Skeletal muscle satellite cell (primary cell): Measurements from ENCODE around the gene LYRM4.

Experiments
- H3K27me3 ChIP-seq: 2 replicates; pipeline ENCODE4 v1.7.0; 2013; ENCODE audit warnings: low read length; ENCODE audit not compliant: control insufficient read depth, insufficient read depth
- H3K36me3 ChIP-seq: 2 replicates; pipeline ENCODE4 v1.7.0; 2013; ENCODE audit warnings: mild to moderate bottlenecking, control low read depth, low read length; ENCODE audit not compliant: insufficient read depth
- H3K4me1 ChIP-seq: 2 replicates; pipeline ENCODE4 v1.7.0; 2013; ENCODE audit warnings: low read length; ENCODE audit not compliant: control insufficient read depth, insufficient read depth
- H3K4me2 ChIP-seq: 2 replicates; pipeline ENCODE4 v1.7.0; 2013; ENCODE audit warnings: mild to moderate bottlenecking, low read length
- H3K4me3 ChIP-seq: 2 replicates; pipeline ENCODE4 v1.7.0; 2013; ENCODE audit warnings: low read length
- H3K9ac ChIP-seq: 2 replicates; pipeline ENCODE4 v1.7.0; 2013; ENCODE audit warnings: mild to moderate bottlenecking, low read depth, low read length, moderate library complexity
- H3K9me3 ChIP-seq: replicated peaks from 2 replicates; pipeline ENCODE4 v1.7.0; 2013; ENCODE audit warnings: mild to moderate bottlenecking, control low read depth, low read length

The LYRM4 gene

GRCh38 chr6:5237805-5238204 lies 22.9 kb downstream of the LYRM4 start:
- Histone ChIP-seq H3K9ac (no peak overlapping the region), H3K4me1 (no peaks in the 10 kb centered on the region)

GRCh38 chr6:5235830-5236229 lies 24.9 kb downstream of the LYRM4 start:
- Histone ChIP-seq H3K4me2 (no peak overlapping the region), H3K4me3 (no peak overlapping the region), H3K9ac (no peak overlapping the region), H3K4me1 (peaks cover 5% of the 10 kb centered on the region), H3K36me3 (peaks cover 8% of the 10 kb centered on the region), H3K9me3 (no peaks in the 10 kb centered on the region), H3K27me3 (no peaks in the 10 kb centered on the region)

More at GRCh38 chr6:5237805-5238204, 22.9 kb downstream of the LYRM4 start:
- Histone ChIP-seq H3K4me3 (no peak overlapping the region), H3K4me2 (no peak overlapping the region), H3K27me3 (no peaks in the 10 kb centered on the region), H3K9me3 (no peaks in the 10 kb centered on the region), H3K36me3 (peaks cover 8% of the 10 kb centered on the region)

- H3K4me3 ChIP-seq = no peak overlapping the region
- H3K27me3 ChIP-seq = no peaks in the 10 kb centered on the region
- no peak overlapping the region for H3K4me2 ChIP-seq
- no peaks in the 10 kb centered on the region for H3K9me3 ChIP-seq
- peaks cover 8% of the 10 kb centered on the region for H3K36me3 ChIP-seq
- H3K4me1 ChIP-seq = peaks cover 15% of the 10 kb centered on the region
- no peak overlapping the region for H3K9ac ChIP-seq
Observed at GRCh38 chr6:5234874-5235273, 25.9 kb downstream of the LYRM4 start.

- H3K4me1 ChIP-seq = peaks cover 22% of the 10 kb centered on the region
- H3K4me3 ChIP-seq = no peak overlapping the region
- H3K36me3 ChIP-seq = peaks cover 4% of the 10 kb centered on the region
- no peak overlapping the region for H3K9ac ChIP-seq
- no peak overlapping the region for H3K4me2 ChIP-seq
- H3K27me3 ChIP-seq = no peaks in the 10 kb centered on the region
- H3K9me3 ChIP-seq = no peaks in the 10 kb centered on the region
Observed at GRCh38 chr6:5231289-5231688, 29.5 kb downstream of the LYRM4 start.

- no peak overlapping the region for H3K4me3 ChIP-seq
- H3K4me2 ChIP-seq = peak overlapping the region; percentile 45
- H3K36me3 ChIP-seq = peaks cover 4% of the 10 kb centered on the region
- H3K4me1 ChIP-seq = peaks cover 22% of the 10 kb centered on the region
- no peaks in the 10 kb centered on the region for H3K27me3 ChIP-seq
- no peaks in the 10 kb centered on the region for H3K9me3 ChIP-seq
- no peak overlapping the region for H3K9ac ChIP-seq
Observed at GRCh38 chr6:5230081-5230480, 30.7 kb downstream of the LYRM4 start.

- Histone ChIP-seq H3K4me2 (no peak overlapping the region), H3K9ac (no peak overlapping the region), H3K36me3 (no peaks in the 10 kb centered on the region), H3K4me1 (peaks cover 22% of the 10 kb centered on the region), H3K9me3 (no peaks in the 10 kb centered on the region), H3K27me3 (no peaks in the 10 kb centered on the region), H3K4me3 (no peak overlapping the region)
Observed at GRCh38 chr6:5229356-5229755, 31.4 kb downstream of the LYRM4 start.

GRCh38 chr6:5223309-5223708 lies 37.4 kb downstream of the LYRM4 start:
- H3K9me3 ChIP-seq = no peaks in the 10 kb centered on the region
- no peak overlapping the region for H3K4me2 ChIP-seq

GRCh38 chr6:5220443-5220842 lies 40.3 kb downstream of the LYRM4 start:
- no peak overlapping the region for H3K9ac ChIP-seq
- no peaks in the 10 kb centered on the region for H3K36me3 ChIP-seq
- H3K4me1 ChIP-seq = peaks cover 2% of the 10 kb centered on the region
- no peaks in the 10 kb centered on the region for H3K27me3 ChIP-seq
- no peak overlapping the region for H3K4me3 ChIP-seq
- no peak overlapping the region for H3K4me2 ChIP-seq
- H3K9me3 ChIP-seq = no peaks in the 10 kb centered on the region

More at GRCh38 chr6:5223309-5223708, 37.4 kb downstream of the LYRM4 start:
- Histone ChIP-seq H3K4me1 (no peaks in the 10 kb centered on the region), H3K36me3 (no peaks in the 10 kb centered on the region), H3K9ac (no peak overlapping the region), H3K4me3 (no peak overlapping the region), H3K27me3 (no peaks in the 10 kb centered on the region)

- Histone ChIP-seq H3K4me2 (no peak overlapping the region), H3K27me3 (no peaks in the 10 kb centered on the region), H3K4me1 (peaks cover 14% of the 10 kb centered on the region), H3K9ac (no peak overlapping the region), H3K4me3 (no peak overlapping the region), H3K9me3 (no peaks in the 10 kb centered on the region), H3K36me3 (no peaks in the 10 kb centered on the region)
Observed at GRCh38 chr6:5219011-5219691, 41.6 kb downstream of the LYRM4 start.

GRCh38 chr6:5217356-5217755 lies 43.4 kb downstream of the LYRM4 start:
- peaks cover 14% of the 10 kb centered on the region for H3K4me1 ChIP-seq

GRCh38 chr6:5215799-5216198 lies 45.0 kb downstream of the LYRM4 start:
- Histone ChIP-seq H3K9me3 (no peaks in the 10 kb centered on the region), H3K9ac (no peak overlapping the region), H3K4me3 (no peak overlapping the region), H3K36me3 (peaks cover 3% of the 10 kb centered on the region), H3K27me3 (no peaks in the 10 kb centered on the region), H3K4me2 (no peak overlapping the region), H3K4me1 (peaks cover 14% of the 10 kb centered on the region)

More at GRCh38 chr6:5217356-5217755, 43.4 kb downstream of the LYRM4 start:
- Histone ChIP-seq H3K36me3 (peaks cover 3% of the 10 kb centered on the region), H3K4me2 (no peak overlapping the region), H3K4me3 (no peak overlapping the region), H3K27me3 (no peaks in the 10 kb centered on the region), H3K9ac (no peak overlapping the region), H3K9me3 (no peaks in the 10 kb centered on the region)

- H3K4me3 ChIP-seq = no peak overlapping the region
- H3K36me3 ChIP-seq = peaks cover 3% of the 10 kb centered on the region
- H3K4me1 ChIP-seq = peaks cover 14% of the 10 kb centered on the region
- H3K9me3 ChIP-seq = no peaks in the 10 kb centered on the region
- peak overlapping the region; percentile 30 for H3K4me2 ChIP-seq
- no peaks in the 10 kb centered on the region for H3K27me3 ChIP-seq
- H3K9ac ChIP-seq = no peak overlapping the region
Observed at GRCh38 chr6:5215159-5215558, 45.6 kb downstream of the LYRM4 start.
